Tibial nerve (tissue), 4 donors: ENCODE data around the gene ATP8B1.

Experiments used
- CTCF ChIP-seq, 5 experiments: fragments of 200-600 bp in 3 of 5; fragments of 450-650 bp in 2 of 5; sonication (generic) in 3 of 5; IDR thresholded peaks; one replicate each; pipeline ENCODE4 v1.5.1; 2016 to 2019; ENCODE audit warnings: antibody characterized with exemption in 5 of 5, mild to moderate bottlenecking in 3 of 5, moderate library complexity in 2 of 5
- EP300 ChIP-seq, 2 donors: sonication (generic); formaldehyde crosslinking; IDR thresholded peaks; one replicate each; pipeline ENCODE4 v1.6.1; 2017; ENCODE audit warnings: antibody characterized with exemption in 2 of 2, mild to moderate bottlenecking in 1 of 2
- POLR2A ChIP-seq, 2 donors: fragments of 450-650 bp; IDR thresholded peaks; one replicate each; pipeline ENCODE4 v1.6.1; 2017; ENCODE audit warnings: antibody characterized with exemption in 2 of 2, mild to moderate bottlenecking in 2 of 2, moderate library complexity in 2 of 2

- TF ChIP-seq CTCF (IDR thresholded peaks at IDR 0.05): no peak
- TF ChIP-seq POLR2A (IDR thresholded peaks at IDR 0.05): no peak
- no peak for TF ChIP-seq EP300 (IDR thresholded peaks at IDR 0.05)
Observed at GRCh38 chr18:57696271-57696670, 106.8 kb downstream of the ATP8B1 start.
